Esophagus squamous epithelium (tissue), 5 donors: ENCODE measurements around the gene RDM1. TPM values are rescaled to one million over a fixed set of nuclear protein-coding genes. Genes with fewer than 3 reads are reported as not detected.

Experiments
- DNase-seq: peaks from one replicate; lab custom pipeline; 2025; lab: John Stamatoyannopoulos, UW
- H3K27ac ChIP-seq, 4 donors: fragments of 200-600 bp; sonication (generic); one replicate each; pipeline ENCODE4 v1.5.1; 2016 to 2019; ENCODE audit warnings: mild to moderate bottlenecking in 1 of 4
- H3K27me3 ChIP-seq, 4 donors: fragments of 200-600 bp; sonication (generic); 1 replicate in 3 of 4; 2 replicates in 1 of 4; pipeline versions ENCODE4 v1.5.1 to v1.6.0; 2017 to 2021; ENCODE audit warnings: antibody characterized with exemption in 1 of 4
- H3K36me3 ChIP-seq, 3 donors: fragments of 200-600 bp; sonication (generic); one replicate each; pipeline ENCODE4 v1.5.1; 2016 to 2019
- H3K4me1 ChIP-seq, 3 donors: fragments of 200-600 bp; sonication (generic); one replicate each; pipeline ENCODE4 v1.5.1; 2017 to 2019
- H3K4me3 ChIP-seq, 4 donors: fragments of 200-600 bp; sonication (generic); 1 replicate in 3 of 4; 2 replicates in 1 of 4; pipeline ENCODE4 v1.5.1; 2016 to 2019; ENCODE audit warnings: mild to moderate bottlenecking in 2 of 4, moderate library complexity in 1 of 4
- H3K9me3 ChIP-seq, 3 donors: fragments of 200-600 bp; sonication (generic); one replicate each; pipeline ENCODE4 v1.5.1; 2016 to 2019
- POLR2A ChIP-seq, 4 donors: fragments of 450-650 bp; IDR thresholded peaks; one replicate each; pipeline ENCODE4 v1.6.1; 2017; ENCODE audit warnings: antibody characterized with exemption in 4 of 4, mild to moderate bottlenecking in 4 of 4, moderate library complexity in 3 of 4
- WGBS, 2 donors: methylation state at CpG; one replicate each; pipeline ENCODE4 v1.1.5; 2018; 5-methylcytosine and 5-hydroxymethylcytosine counted together
- intact Hi-C: fragments of 100-400 bp; cut with DNase I; formaldehyde crosslinking; loops from one replicate; pipeline ENCODE4 v1.15.0; 2022
- total RNA-seq, 4 donors: library from RNA; depleted of rRNA; stranded (reverse); fragments of >200 nt; gene quantifications; one replicate each; pipeline ENCODE4 v1.1.0, GENCODE V29; 2016
- TF ChIP-seq, protein P1 (sequence below), 6 experiments: fragments of 450-650 bp in 4 of 6; fragments of 200-600 bp in 2 of 6; sonication (generic) in 2 of 6; IDR thresholded peaks; one replicate each; pipeline ENCODE4 v1.5.1; 2016 to 2019; ENCODE audit warnings: antibody characterized with exemption in 6 of 6, mild to moderate bottlenecking in 4 of 6, moderate library complexity in 4 of 6
- donor health status: DM: yes; HTN: yes; CAD: no.

The RDM1 gene
- total RNA-seq, 4 donors from 2014 or later = 0.38 to 4.0 (median 0.45) TPM

DNA sequence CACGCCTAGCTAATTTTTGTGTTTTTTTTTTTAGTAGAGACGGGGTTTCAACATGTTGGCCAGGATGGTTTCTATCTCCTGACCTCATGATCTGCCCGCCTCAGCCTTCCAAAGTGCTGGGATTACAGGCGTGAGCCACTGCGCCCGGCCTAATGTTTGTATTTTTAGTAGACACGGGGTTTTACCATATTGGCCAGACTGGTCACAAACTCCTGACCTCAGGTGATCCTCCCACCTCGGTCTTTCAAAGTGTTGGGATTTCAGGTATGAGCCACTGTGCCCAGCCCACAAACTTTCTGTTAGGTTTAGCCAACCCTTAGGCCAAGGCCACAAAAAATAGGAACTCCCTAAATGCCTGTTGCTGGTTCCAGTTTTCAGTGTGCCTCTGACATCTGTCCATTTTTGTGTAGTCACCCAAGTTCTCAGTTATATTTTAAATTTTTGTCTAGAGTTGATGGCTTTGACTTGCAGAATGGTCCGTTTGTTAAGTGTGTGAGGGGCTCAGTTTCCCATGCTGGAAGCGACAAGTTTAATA lies 38.0 kb upstream of the RDM1 start:
- no peak for DNase-seq
- H3K4me1 ChIP-seq = peaks cover 0 to 11% (median 4%) of the 10 kb centered on the region in 3 donors
- H3K9me3 ChIP-seq = no peaks in the 10 kb centered on the region
- H3K27ac ChIP-seq = no peak overlapping the region
- H3K27me3 ChIP-seq = peaks cover 0 to 6% (median 0%) of the 10 kb centered on the region in 4 donors
- H3K4me3 ChIP-seq = no peak overlapping the region
- whole genome bisulfite sequencing, 2 donors = 69% methylated on average over 10 of the region's 10 CpGs
- H3K36me3 ChIP-seq = no peaks in the 10 kb centered on the region
- no peak for TF ChIP-seq POLR2A (IDR thresholded peaks at IDR 0.05)
- TF ChIP-seq, protein P1, sequence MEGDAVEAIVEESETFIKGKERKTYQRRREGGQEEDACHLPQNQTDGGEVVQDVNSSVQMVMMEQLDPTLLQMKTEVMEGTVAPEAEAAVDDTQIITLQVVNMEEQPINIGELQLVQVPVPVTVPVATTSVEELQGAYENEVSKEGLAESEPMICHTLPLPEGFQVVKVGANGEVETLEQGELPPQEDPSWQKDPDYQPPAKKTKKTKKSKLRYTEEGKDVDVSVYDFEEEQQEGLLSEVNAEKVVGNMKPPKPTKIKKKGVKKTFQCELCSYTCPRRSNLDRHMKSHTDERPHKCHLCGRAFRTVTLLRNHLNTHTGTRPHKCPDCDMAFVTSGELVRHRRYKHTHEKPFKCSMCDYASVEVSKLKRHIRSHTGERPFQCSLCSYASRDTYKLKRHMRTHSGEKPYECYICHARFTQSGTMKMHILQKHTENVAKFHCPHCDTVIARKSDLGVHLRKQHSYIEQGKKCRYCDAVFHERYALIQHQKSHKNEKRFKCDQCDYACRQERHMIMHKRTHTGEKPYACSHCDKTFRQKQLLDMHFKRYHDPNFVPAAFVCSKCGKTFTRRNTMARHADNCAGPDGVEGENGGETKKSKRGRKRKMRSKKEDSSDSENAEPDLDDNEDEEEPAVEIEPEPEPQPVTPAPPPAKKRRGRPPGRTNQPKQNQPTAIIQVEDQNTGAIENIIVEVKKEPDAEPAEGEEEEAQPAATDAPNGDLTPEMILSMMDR (IDR thresholded peaks at IDR 0.05) = no peak
- intact Hi-C loops = loop anchor here (10.0 kb wide), 1 partner anchor 506 kb away; no protein-coding TSS in a partner anchor

DNA sequence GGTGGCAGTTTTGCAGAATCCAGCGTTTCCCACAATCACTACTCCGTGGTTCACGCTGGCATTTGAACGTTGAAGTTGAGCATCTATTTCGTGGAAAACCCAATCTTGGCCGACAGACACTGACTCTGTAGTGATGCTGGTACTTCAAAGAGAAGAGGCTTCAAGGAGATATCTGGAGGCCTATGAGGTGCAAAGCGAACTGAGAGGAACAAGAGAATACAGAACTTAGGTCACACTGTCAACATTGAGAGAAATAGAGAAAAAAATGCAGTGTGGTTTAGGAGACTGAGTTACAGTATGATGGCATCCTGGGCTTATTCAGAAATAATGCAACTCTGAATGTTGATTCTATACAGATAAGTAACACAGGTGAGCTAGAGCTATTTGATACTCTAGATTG lies 34.7 kb upstream of the RDM1 start:
- Histone ChIP-seq H3K27ac (no peak overlapping the region), H3K27me3 (peaks cover 0 to 13% (median 0%) of the 10 kb centered on the region in 4 donors), H3K4me3 (no peak overlapping the region), H3K4me1 (no peaks in the 10 kb centered on the region), H3K9me3 (no peaks in the 10 kb centered on the region), H3K36me3 (no peaks in the 10 kb centered on the region)
- intact Hi-C loops = loop anchor here (10.0 kb wide), 1 partner anchor 510 kb away; no protein-coding TSS in a partner anchor
- TF ChIP-seq POLR2A (IDR thresholded peaks at IDR 0.05) = no peak
- TF ChIP-seq, protein P1 (IDR thresholded peaks at IDR 0.05) = no peak
- 91 to 97% methylated on average over 7 of the region's 7 CpGs for WGBS, 2 donors
- DNase-seq = no peak

DNA sequence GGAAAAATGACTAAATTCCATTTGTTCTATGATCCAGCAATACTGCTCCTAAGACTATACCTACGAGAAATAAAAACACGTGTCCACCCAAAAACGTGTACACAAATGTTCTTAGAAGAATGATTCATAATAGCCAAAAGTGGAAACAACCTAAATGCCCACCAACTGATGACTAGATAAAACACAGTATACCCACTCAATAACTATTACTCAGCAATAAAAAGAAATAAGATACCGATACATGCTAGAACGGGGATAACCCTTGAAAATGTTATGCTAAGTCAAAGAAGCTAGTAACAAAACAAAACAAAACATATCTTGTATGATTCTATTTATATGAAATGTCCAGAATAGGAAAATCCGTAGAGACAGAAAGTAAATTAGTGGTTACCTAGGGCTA lies 33.1 kb upstream of the RDM1 start:
- TF ChIP-seq, protein P1 (IDR thresholded peaks at IDR 0.05) = no peak
- TF ChIP-seq POLR2A (IDR thresholded peaks at IDR 0.05) = no peak
- intact Hi-C loops = loop anchor here (10.0 kb wide), 1 partner anchor 511 kb away; no protein-coding TSS in a partner anchor
- 65 to 69% methylated on average over 6 of the region's 6 CpGs for WGBS, 2 donors
- no peaks in the 10 kb centered on the region for H3K9me3 ChIP-seq
- H3K27me3 ChIP-seq = peaks cover 0 to 21% (median 0%) of the 10 kb centered on the region in 4 donors
- H3K4me3 ChIP-seq = no peak overlapping the region
- H3K27ac ChIP-seq = no peak overlapping the region
- no peaks in the 10 kb centered on the region for H3K36me3 ChIP-seq
- no peaks in the 10 kb centered on the region for H3K4me1 ChIP-seq
- no peak for DNase-seq

DNA sequence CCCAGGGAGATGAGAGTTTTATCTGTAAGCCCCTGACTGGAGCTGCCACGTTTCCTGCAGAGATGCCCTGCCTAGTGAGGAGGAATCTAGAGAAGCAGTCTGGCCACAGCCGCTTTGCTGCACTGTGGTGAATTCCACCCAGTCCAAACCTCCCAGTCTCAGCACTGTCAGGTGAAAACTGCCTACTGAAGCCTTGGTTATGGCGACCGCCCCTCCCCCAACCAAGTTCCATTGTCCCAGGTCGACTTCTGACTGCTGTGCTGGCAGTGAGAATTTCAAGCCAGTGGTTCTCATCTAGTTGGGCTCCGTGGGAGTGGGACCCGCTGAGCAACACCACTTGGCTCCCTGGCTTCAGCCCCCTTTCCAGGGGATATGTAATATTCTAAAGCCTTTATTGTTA lies 23.1 kb upstream of the RDM1 start:
- Histone ChIP-seq H3K36me3 (no peaks in the 10 kb centered on the region), H3K27ac (no peak overlapping the region), H3K27me3 (peaks cover 0 to 24% (median 0%) of the 10 kb centered on the region in 4 donors), H3K9me3 (no peaks in the 10 kb centered on the region), H3K4me3 (no peak overlapping the region), H3K4me1 (no peaks in the 10 kb centered on the region)
- no peak for DNase-seq
- WGBS, 2 donors = 40 to 67% methylated on average over 3 to 7 of the region's 7 CpGs
- no peak for TF ChIP-seq POLR2A (IDR thresholded peaks at IDR 0.05)
- TF ChIP-seq, protein P1 (IDR thresholded peaks at IDR 0.05) = no peak
- intact Hi-C loops = no loop called here

DNA sequence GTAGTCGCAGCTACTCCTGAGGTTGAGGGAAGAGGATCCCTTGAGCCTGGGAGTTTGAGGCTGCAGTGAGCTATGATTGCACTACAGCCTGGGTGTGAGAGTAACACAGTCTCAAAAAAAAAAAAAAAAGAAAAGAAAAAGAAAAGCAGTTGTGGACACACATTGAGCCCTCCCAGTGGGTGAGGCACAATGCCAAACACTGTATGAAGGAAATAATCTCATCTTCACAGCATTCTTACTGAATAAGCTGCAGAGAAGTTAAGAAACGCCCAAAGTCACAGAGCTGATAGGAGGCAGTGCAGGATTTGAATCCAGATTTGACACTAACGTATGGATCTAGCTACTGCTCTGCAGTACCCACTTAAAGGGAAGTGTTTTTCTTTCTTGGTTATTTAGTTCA lies 18.8 kb upstream of the RDM1 start:
- H3K4me3 ChIP-seq = no peak overlapping the region
- H3K27me3 ChIP-seq = peaks cover 0 to 7% (median 0%) of the 10 kb centered on the region in 4 donors
- intact Hi-C loops = no loop called here
- 64 to 76% methylated on average over 3 of the region's 3 CpGs for WGBS, 2 donors
- H3K27ac ChIP-seq = no peak overlapping the region
- no peaks in the 10 kb centered on the region for H3K9me3 ChIP-seq
- TF ChIP-seq, protein P1 (IDR thresholded peaks at IDR 0.05) = no peak
- no peak for TF ChIP-seq POLR2A (IDR thresholded peaks at IDR 0.05)
- H3K36me3 ChIP-seq = no peaks in the 10 kb centered on the region
- peaks cover 0 to 5% (median 0%) of the 10 kb centered on the region in 3 donors for H3K4me1 ChIP-seq
- DNase-seq = no peak
